Uterus (tissue), 4 donors: ENCODE data around the gene GPATCH4. TPM values are rescaled to one million over a fixed set of nuclear protein-coding genes. Genes with fewer than 3 reads are reported as not detected.
"Not testable (repeated sequence)": the region's sequence is repeated elsewhere in the genome, so short reads cannot be mapped to it uniquely, and the experiment has no call there.

Source experiments
- DNase-seq, 2 donors: peaks; one replicate each; pipeline ENCODE4 v3.0.0-alpha.2; 2019 to 2020
- H3K27ac ChIP-seq, 2 donors: fragments of 200-600 bp; sonication (generic); 1 replicate in 1 of 2; 2 replicates in 1 of 2; pipeline ENCODE4 v1.5.1; 2016 to 2018
- H3K27me3 ChIP-seq, 2 donors: fragments of 200-600 bp; sonication (generic); one replicate each; pipeline ENCODE4 v1.5.1; 2018 to 2019; ENCODE audit warnings: control low read depth in 1 of 2
- H3K36me3 ChIP-seq, 2 donors: fragments of 200-600 bp; sonication (generic); one replicate each; pipeline ENCODE4 v1.5.1; 2019; ENCODE audit warnings: control low read depth in 1 of 2
- H3K4me1 ChIP-seq, 2 donors: fragments of 200-600 bp; sonication (generic); one replicate each; pipeline ENCODE4 v1.5.1; 2018 to 2019; ENCODE audit warnings: control low read depth in 1 of 2
- H3K4me3 ChIP-seq, 2 donors: fragments of 200-600 bp; sonication (generic); 1 replicate in 1 of 2; 2 replicates in 1 of 2; pipeline ENCODE4 v1.5.1; 2018 to 2019; ENCODE audit warnings: mild to moderate bottlenecking in 1 of 2
- H3K9me3 ChIP-seq, 2 donors: fragments of 200-600 bp; sonication (generic); one replicate each; pipeline ENCODE4 v1.5.1; 2019; ENCODE audit warnings: control low read depth in 1 of 2
- POLR2A ChIP-seq, 2 donors: fragments of 450-650 bp; IDR thresholded peaks; one replicate each; pipeline ENCODE4 v1.6.1; 2016; ENCODE audit warnings: antibody characterized with exemption in 2 of 2, mild to moderate bottlenecking in 1 of 2, moderate library complexity in 1 of 2
- intact Hi-C: fragments of 100-400 bp; cut with DNase I; formaldehyde crosslinking; loops from one replicate; pipeline ENCODE4 v1.15.1; 2023; ENCODE audit warnings: low total_unique reads
- total RNA-seq, 4 donors: library from RNA; depleted of rRNA in 3 of 4; stranded (reverse); fragments of >200 nt in 3 of 4; gene quantifications; one replicate each; pipeline versions ENCODE4 v1.1.0 to v1.2.4, GENCODE V29; 2014 to 2023
- TF ChIP-seq, protein P1 (sequence below), 4 experiments: fragments of 200-600 bp in 2 of 4; fragments of 450-650 bp in 2 of 4; sonication (generic) in 2 of 4; IDR thresholded peaks; one replicate each; pipeline ENCODE4 v1.5.1; 2016 to 2019; ENCODE audit warnings: antibody characterized with exemption in 4 of 4, mild to moderate bottlenecking in 2 of 4, moderate library complexity in 1 of 4
- donor health status: DM: yes; HTN: yes; CAD: no.

The GPATCH4 gene
- total RNA-seq, 4 donors from 2014 or later = 2.3 to 31.6 (median 19.8) TPM

DNA sequence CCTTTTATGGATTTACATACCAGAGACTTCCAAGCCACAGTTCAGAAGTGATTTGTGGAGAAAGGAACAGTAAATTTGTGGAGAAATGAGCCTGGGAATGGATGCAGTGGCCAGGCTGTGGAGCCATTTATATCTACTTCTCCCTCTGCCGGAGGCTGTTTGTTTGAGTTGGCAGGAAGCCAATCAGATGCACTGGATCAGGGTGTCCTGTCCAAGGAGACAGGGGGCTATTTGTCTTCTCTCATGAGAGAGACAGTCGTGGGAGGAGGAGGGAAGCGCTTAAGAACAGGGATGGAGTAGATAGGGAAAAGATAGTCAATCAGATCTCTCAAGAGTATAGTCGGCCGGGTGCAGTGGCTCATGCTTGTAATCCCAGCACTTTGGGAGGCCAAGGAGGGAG is 15.2 kb upstream of the GPATCH4 start:
- Histone ChIP-seq H3K4me1 (no peaks in the 10 kb centered on the region), H3K27me3 (no peaks in the 10 kb centered on the region), H3K36me3 (no peaks in the 10 kb centered on the region), H3K4me3 (no peak overlapping the region), H3K27ac (peak overlapping the region; percentile 76 to 85), H3K9me3 (no peaks in the 10 kb centered on the region)
- intact Hi-C loops = no loop called here
- DNase-seq = peak; percentile 63 to 89
- TF ChIP-seq POLR2A (IDR thresholded peaks at IDR 0.05) = peak in 1 of 2 donors; percentile 16
- TF ChIP-seq, protein P1, sequence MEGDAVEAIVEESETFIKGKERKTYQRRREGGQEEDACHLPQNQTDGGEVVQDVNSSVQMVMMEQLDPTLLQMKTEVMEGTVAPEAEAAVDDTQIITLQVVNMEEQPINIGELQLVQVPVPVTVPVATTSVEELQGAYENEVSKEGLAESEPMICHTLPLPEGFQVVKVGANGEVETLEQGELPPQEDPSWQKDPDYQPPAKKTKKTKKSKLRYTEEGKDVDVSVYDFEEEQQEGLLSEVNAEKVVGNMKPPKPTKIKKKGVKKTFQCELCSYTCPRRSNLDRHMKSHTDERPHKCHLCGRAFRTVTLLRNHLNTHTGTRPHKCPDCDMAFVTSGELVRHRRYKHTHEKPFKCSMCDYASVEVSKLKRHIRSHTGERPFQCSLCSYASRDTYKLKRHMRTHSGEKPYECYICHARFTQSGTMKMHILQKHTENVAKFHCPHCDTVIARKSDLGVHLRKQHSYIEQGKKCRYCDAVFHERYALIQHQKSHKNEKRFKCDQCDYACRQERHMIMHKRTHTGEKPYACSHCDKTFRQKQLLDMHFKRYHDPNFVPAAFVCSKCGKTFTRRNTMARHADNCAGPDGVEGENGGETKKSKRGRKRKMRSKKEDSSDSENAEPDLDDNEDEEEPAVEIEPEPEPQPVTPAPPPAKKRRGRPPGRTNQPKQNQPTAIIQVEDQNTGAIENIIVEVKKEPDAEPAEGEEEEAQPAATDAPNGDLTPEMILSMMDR (IDR thresholded peaks at IDR 0.05) = peak in 2 of 4 experiments; percentile 5 to 51

DNA sequence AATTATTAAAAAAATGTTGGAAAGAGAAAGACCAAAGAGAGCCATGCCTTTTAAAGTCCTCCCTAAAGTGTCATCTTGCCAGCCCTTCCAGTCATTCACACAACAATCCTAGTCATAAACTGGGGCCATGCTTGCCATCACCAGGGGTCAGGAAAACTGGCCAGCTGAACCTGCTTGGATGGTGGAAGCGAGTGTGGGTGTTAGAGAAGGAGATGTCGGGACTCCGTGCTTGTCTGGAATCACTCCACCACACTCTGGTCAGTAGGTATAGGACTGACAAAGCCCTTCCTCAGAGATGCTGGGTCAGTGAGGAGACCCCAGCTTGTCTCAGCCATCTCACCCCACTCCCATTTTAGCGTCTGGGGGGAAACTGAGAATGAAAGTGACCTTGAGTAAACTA is 14.7 kb upstream of the GPATCH4 start:
- no peaks in the 10 kb centered on the region for H3K27me3 ChIP-seq
- H3K9me3 ChIP-seq = no peaks in the 10 kb centered on the region
- H3K27ac ChIP-seq = peak overlapping the region; percentile 76 to 85
- intact Hi-C loops = no loop called here
- TF ChIP-seq, protein P1 (IDR thresholded peaks at IDR 0.05) = no peak
- TF ChIP-seq POLR2A (IDR thresholded peaks at IDR 0.05) = no peak
- no peaks in the 10 kb centered on the region for H3K36me3 ChIP-seq
- peak; percentile 31 to 60 for DNase-seq
- no peak overlapping the region for H3K4me3 ChIP-seq
- no peaks in the 10 kb centered on the region for H3K4me1 ChIP-seq

DNA sequence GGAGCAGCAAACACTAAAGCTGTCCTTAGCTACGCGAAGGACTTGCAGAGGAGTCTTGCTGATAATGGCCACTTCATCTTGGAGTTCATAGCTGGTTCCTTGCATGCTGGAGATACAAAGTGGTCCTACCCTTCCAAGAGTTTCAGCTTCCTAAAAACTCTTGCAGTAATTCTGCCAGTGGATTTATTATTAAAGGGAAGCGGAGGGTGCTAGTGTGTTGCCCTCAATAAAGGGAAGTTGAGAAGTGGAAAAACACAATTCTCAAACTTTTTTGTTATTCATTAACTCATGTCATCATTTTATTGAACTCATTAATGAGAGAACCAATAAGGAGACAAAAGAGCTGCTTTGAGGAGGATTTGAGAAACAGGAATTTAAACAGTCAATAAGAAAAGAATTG is 11.4 kb upstream of the GPATCH4 start:
- TF ChIP-seq POLR2A (IDR thresholded peaks at IDR 0.05) = no peak
- TF ChIP-seq, protein P1 (IDR thresholded peaks at IDR 0.05) = no peak
- Histone ChIP-seq H3K27me3 (no peaks in the 10 kb centered on the region), H3K4me1 (no peaks in the 10 kb centered on the region), H3K9me3 (no peaks in the 10 kb centered on the region), H3K27ac (no peak overlapping the region), H3K4me3 (no peak overlapping the region), H3K36me3 (no peaks in the 10 kb centered on the region)
- intact Hi-C loops = no loop called here
- DNase-seq = no peak

DNA sequence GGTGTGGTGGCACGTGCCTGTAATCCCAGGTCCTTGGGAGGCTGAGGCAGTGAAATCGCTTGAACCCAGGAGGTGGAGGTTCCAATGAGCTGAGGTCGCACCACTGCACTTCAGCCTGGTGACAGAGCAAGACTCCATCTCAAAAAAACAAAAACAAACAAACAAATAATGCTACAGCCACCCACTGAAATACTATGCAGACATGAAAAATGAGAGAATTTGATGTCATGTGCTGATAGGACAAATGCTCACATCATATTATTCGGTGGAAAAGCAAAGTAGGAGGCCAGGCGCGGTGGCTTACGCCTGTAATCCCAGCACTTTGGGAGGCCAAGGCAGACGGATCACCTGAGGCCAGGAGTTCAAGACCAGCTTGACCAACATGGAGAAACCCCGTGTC is 8.8 kb upstream of the GPATCH4 start:
- intact Hi-C loops, H3K9me3 ChIP-seq, H3K4me3 ChIP-seq, H3K27me3 ChIP-seq, DNase-seq, H3K4me1 ChIP-seq, H3K36me3 ChIP-seq, H3K27ac ChIP-seq: not testable (repeated sequence)

DNA sequence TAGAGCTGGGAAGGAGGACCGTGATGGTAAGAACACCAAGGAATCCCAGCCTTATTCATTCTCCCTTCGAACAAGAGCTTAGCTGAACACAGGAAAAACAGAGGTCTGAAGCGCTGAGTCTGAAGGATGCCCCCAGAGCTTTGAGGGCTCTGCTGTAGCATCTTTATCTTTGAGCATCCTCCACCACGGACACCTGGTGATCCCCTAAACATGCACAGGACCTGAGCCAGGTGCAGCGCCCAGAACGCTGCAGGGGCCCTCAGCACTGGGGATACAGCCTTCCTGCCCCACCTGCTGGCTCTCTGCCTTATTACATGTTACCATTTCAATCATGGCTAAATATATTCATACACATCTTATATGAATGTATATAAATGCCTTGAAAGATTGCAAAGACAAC is 7.7 kb upstream of the GPATCH4 start:
- no peak overlapping the region for H3K4me3 ChIP-seq
- DNase-seq = no peak
- H3K27ac ChIP-seq = no peak overlapping the region
- no peaks in the 10 kb centered on the region for H3K27me3 ChIP-seq
- intact Hi-C loops = loop anchor here (10.0 kb wide), 1 partner anchor 154 kb away; no protein-coding TSS in a partner anchor
- H3K36me3 ChIP-seq = no peaks in the 10 kb centered on the region
- H3K9me3 ChIP-seq = no peaks in the 10 kb centered on the region
- H3K4me1 ChIP-seq = no peaks in the 10 kb centered on the region
- TF ChIP-seq POLR2A (IDR thresholded peaks at IDR 0.05) = no peak
- TF ChIP-seq, protein P1 (IDR thresholded peaks at IDR 0.05) = no peak
